Activated CD8-positive, alpha-beta T cell treated with anti-CD3 and anti-CD28 coated beads, Interleukin-2, amount 10 ng/mL, durations not matched to agents 7 days and 5 days (primary cell): ENCODE measurements around the gene NDUFS6. TPM values are rescaled to one million over a fixed set of nuclear protein-coding genes. Genes with fewer than 3 reads are reported as not detected.
A peak's percentile ranks its signal among the peaks of the same experiment; 100 is the strongest.
"Not testable (repeated sequence)": the region's sequence is repeated elsewhere in the genome, so short reads cannot be mapped to it uniquely, and the experiment has no call there.

Experiments
- ATAC-seq: fragments of 150-1000 bp; cut with Tn5 transposase; one replicate; pipeline ENCODE4 v1.10.0; 2021; ENCODE audit warnings: moderate library complexity
- CTCF ChIA-PET: fragments of 350-600 bp; sonication (Branson Sonifier 250); formaldehyde crosslinking; loops from one replicate; lab custom pipeline; 2021; ENCODE audit warnings: antibody characterized with exemption; lab: Charles Lee
- POLR2A ChIA-PET: fragments of 350-600 bp; sonication (Branson Sonifier 250); formaldehyde crosslinking; loops from one replicate; lab custom pipeline; 2021; ENCODE audit warnings: antibody characterized with exemption; lab: Charles Lee
- DNase-seq: peaks from one replicate; pipeline ENCODE4 v3.0.0-alpha.2; 2020
- H3K27ac Mint-ChIP-seq: one replicate; pipeline ENCODE4 v1.8.0; 2021; ENCODE audit warnings: mild to moderate bottlenecking, mixed read lengths
- H3K27me3 Mint-ChIP-seq: one replicate; pipeline ENCODE4 v1.8.0; 2021; ENCODE audit warnings: low read depth, mixed read lengths
- H3K36me3 Mint-ChIP-seq: one replicate; pipeline ENCODE4 v1.8.0; 2021; ENCODE audit warnings: low read depth, mixed read lengths
- H3K4me1 Mint-ChIP-seq: one replicate; pipeline ENCODE4 v1.8.0; 2021; ENCODE audit warnings: low read depth, mixed read lengths
- H3K4me3 Mint-ChIP-seq: one replicate; pipeline ENCODE4 v1.8.0; 2021; ENCODE audit warnings: mild to moderate bottlenecking, mixed read lengths
- H3K9me3 Mint-ChIP-seq: one replicate; pipeline ENCODE4 v1.8.0; 2022; ENCODE audit warnings: mixed read lengths; ENCODE audit not compliant: insufficient read depth
- total RNA-seq, 2 experiments: library from RNA; stranded (reverse); gene quantifications; one replicate each; pipeline ENCODE4 v1.2.3, GENCODE V29; 2021

Gene NDUFS6
- total RNA-seq, 2 experiments from 2014 or later, result 36.6 to 36.7 TPM

DNA sequence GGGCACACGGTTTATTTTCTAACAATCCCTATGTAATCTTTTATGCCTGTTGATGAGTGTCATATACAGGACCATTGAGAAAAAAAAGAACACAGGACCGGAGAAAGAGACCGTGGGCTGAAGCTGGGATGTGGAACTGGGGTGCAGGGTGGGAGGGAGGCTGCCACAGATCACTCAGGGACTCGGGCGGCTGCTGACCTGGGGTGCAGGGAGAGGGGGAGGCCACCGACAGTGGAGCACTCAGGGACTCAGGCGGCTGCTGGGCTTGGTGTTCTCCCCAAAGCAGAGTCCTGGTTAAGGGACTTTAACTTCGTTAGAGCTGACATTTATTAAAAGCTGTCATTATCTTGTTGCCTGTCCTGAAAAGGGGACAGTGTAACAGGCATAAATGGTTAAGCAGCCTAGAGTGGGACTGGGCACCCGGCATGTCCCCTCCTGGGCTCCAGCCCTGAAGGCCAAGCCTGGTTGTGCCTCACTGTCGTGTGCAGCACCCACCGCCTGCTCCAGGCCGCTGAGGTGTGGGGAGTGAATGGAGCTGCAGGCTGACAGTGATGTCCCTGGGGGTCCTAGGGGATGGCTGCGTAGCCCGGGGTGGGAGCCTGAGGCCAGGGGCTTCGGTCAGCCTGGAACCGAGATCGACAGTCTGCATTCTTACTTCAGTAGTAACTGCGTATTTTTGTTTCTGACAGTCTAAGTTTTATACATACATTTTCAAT, 14.0 kb downstream of the NDUFS6 start:
- DNase-seq, result no peak
- POLR2A ChIA-PET, result no interaction called here
- no peak overlapping the region for H3K4me3 Mint-ChIP-seq
- no peaks in the 10 kb centered on the region for H3K27me3 Mint-ChIP-seq
- H3K27ac Mint-ChIP-seq, result no peak overlapping the region
- H3K9me3 Mint-ChIP-seq, result no peaks in the 10 kb centered on the region
- H3K4me1 Mint-ChIP-seq, result peaks cover 5% of the 10 kb centered on the region
- H3K36me3 Mint-ChIP-seq, result peaks cover 67% of the 10 kb centered on the region
- CTCF ChIA-PET, result no interaction called here
- no peak for ATAC-seq

DNA sequence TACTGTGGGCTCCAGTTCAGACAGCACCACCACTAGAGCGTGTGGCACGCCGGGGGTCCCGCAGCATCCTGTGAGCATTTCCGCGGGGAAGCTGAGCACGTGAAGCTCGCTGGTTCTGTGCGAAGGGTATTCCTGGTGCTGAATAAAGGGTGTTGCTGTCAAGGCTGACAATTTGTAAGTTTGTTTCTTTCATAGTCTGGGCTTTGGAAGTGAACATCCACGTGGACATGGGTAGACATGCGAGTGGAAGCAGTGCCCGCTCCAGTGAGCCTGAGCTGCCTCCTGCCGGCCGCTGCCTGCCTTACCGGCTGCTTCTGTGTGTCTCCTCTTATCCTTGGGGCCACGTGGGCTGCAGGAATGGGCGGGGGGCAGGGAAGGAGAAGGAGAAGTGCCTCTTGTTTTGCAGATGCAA, 14.7 kb downstream of the NDUFS6 start:
- Mint-ChIP-seq H3K27ac (no peak overlapping the region), H3K9me3 (no peaks in the 10 kb centered on the region), H3K27me3 (no peaks in the 10 kb centered on the region), H3K4me3 (no peak overlapping the region), H3K36me3 (peaks cover 63% of the 10 kb centered on the region), H3K4me1 (peaks cover 5% of the 10 kb centered on the region)
- ATAC-seq (no peak), DNase-seq (no peak)
- ChIA-PET POLR2A (no interaction called here), CTCF (no interaction called here)

DNA sequence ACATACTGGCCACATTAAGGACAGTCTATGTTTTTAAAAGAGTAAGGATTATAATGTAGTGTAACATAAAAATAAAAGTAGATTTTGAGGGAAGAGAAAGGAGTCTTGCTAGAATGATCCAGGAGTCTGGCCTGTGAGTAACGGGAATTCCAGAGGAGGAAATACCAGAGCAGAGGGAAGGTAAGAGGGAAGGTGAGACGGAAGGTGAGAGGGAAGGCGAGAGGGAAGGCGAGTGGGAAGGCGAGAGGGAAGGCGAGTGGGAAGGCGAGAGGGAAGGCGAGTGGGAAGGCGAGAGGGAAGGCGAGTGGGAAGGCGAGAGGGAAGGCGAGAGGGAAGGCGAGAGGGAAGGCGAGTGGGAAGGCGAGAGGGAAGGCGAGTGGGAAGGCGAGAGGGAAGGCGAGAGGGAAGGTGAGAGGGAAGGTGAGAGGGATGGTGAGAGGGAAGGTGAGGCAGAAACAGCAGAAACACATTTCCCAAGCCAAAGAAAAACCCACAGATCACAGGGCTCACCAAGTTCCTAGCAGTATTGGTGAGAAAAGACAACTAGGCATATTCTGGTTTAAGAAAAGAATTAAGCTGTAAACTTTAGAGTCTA, 15.4 kb downstream of the NDUFS6 start:
- H3K27ac Mint-ChIP-seq, POLR2A ChIA-PET, CTCF ChIA-PET, DNase-seq, H3K27me3 Mint-ChIP-seq, H3K4me1 Mint-ChIP-seq, H3K4me3 Mint-ChIP-seq, H3K9me3 Mint-ChIP-seq, ATAC-seq: not testable (repeated sequence)
- H3K36me3 Mint-ChIP-seq, result peaks cover 63% of the 10 kb centered on the region

DNA sequence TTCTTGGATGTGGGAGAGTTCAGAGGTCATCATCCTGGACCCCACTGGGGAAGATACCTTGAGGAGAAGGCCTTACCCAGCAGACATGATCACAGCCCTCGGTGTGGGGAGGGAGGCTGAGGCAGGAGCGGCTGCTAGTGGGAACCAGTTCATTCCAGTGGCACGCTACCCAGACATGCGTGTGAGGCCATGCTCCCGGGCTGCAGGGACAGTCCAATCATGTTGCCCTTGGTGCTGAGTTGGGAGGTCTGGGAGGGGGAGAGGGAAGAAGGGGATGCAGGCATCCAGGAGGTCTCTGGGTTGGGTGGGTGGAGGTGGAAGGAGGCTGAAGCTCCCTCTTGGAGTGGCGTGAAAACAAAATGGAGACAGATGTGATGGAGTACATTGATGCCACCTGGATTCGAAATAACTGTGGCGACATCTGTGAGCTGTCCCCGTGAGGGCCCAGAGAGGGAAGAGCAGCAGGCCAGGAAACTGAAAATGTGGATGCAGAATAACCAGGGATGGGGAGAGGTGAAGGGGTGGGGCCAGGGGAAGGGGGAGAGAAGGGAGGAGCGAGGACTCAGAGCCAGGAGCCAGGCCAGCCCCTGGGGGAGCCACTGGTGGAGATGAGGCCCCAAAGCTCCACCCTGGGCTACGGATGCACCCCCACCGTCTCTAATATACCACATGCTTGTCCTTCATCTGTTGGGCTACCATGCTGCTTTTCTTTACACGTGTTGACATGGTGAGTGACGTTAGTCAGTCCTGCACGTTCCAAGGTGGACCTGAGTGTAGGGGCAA, 16.2 kb downstream of the NDUFS6 start:
- Mint-ChIP-seq H3K4me1 (peaks cover 5% of the 10 kb centered on the region), H3K27me3 (no peaks in the 10 kb centered on the region), H3K4me3 (no peak overlapping the region), H3K27ac (no peak overlapping the region), H3K9me3 (no peaks in the 10 kb centered on the region), H3K36me3 (peaks cover 56% of the 10 kb centered on the region)
- CTCF ChIA-PET, result no interaction called here
- DNase-seq (no peak), ATAC-seq (peak; percentile 36)
- POLR2A ChIA-PET, result no interaction called here

DNA sequence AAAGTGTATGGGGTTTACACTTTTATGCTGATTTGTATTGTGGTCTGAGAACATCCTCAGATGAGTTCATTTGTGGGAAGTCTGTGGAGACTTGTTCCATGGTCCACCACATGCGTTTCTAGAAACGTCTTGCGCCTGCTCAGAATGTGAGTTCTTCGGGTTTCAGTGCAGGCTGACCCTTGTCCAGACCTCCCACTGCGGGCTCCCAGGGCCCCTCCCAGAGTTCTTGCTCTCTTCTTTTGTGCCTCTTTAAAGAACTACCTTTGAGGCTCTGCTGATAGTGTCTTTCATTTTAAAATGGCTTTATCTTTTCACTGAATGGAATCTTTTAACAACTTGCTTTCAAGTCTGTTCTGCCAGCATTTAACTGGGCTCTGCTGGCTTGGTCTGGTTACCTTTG, 17.6 kb downstream of the NDUFS6 start:
- Mint-ChIP-seq H3K27ac (no peak overlapping the region), H3K4me3 (no peak overlapping the region), H3K27me3 (no peaks in the 10 kb centered on the region), H3K9me3 (no peaks in the 10 kb centered on the region), H3K4me1 (peaks cover 5% of the 10 kb centered on the region), H3K36me3 (peaks cover 53% of the 10 kb centered on the region)
- DNase-seq (no peak), ATAC-seq (no peak)
- ChIA-PET POLR2A (no interaction called here), CTCF (no interaction called here)

DNA sequence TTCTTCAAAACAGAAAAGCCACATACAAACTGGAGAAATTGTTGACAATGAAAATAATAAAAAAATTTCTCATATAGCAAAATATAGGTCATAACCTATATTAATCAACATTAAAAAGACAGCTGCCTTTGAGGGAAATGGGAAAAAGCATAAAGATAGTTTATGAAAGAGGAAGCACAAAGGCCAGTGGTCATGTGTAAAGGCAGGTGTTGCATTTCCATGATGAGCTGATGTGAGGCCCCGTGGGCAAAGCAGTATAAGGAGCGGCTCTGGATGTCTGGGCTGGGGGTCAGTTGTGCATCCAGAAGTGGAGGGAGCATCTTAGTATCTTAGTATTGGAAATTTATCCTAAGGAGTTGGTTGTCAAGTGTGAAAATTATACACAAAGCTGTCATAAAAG, 18.3 kb downstream of the NDUFS6 start:
- no peak for ATAC-seq
- ChIA-PET POLR2A (no interaction called here), CTCF (interaction anchor here (1.2 kb wide), 1 partner anchor 11 kb away, joined by 3 read pairs; no protein-coding TSS in a partner anchor)

DNA sequence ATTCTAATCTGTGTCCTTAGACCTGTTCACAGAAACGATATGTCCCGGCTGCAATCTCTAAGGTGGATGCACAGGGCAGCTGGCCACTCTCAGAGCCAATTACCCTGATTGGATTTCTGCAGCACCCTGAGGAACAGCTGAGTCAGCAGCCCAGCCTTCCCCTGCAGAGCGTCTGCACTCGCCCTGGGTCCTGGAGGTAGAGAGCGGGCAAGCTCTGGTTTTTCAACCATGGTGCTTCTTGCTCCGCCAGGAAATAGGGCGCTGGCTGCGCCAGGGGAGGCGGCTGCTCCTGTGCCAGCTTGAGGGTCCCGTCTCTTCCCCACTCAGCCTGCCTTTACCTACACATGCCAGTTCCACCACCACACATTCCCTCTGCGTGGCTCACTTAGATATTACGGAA, 19.2 kb downstream of the NDUFS6 start:
- Mint-ChIP-seq H3K27ac (no peak overlapping the region), H3K4me3 (no peak overlapping the region), H3K36me3 (peaks cover 41% of the 10 kb centered on the region), H3K27me3 (no peaks in the 10 kb centered on the region), H3K9me3 (no peaks in the 10 kb centered on the region), H3K4me1 (peaks cover 5% of the 10 kb centered on the region)
- ChIA-PET POLR2A (no interaction called here), CTCF (interaction anchor here (1.2 kb wide), 1 partner anchor 12 kb away, joined by 3 read pairs; no protein-coding TSS in a partner anchor)
- DNase-seq, result no peak
- no peak for ATAC-seq

More for the DNA sequence above, 18.3 kb downstream of the NDUFS6 start:
- H3K4me3 Mint-ChIP-seq, result no peak overlapping the region
- no peak for DNase-seq
- peaks cover 5% of the 10 kb centered on the region for H3K4me1 Mint-ChIP-seq
- no peak overlapping the region for H3K27ac Mint-ChIP-seq
- H3K9me3 Mint-ChIP-seq, result no peaks in the 10 kb centered on the region
- H3K36me3 Mint-ChIP-seq, result peaks cover 49% of the 10 kb centered on the region
- no peaks in the 10 kb centered on the region for H3K27me3 Mint-ChIP-seq

DNA sequence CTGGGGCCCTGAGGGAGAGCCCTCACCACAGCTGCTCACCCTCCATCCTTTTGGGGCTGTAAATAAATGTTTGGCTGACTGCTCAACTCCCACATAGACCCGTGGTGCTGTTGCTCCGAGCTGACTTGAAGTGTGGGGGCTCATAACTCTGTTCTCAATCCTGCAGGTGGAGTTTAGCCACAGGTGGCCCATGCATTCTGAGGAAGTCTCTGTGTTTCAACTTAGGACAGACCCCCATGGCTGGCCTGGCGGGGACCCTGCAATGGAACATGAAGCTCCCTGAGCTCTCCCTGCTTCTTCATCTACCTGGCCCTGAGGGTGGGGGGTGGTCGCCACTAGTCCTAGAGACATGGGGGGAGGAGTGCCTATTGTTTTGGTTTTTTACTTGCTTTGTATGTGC, 19.7 kb downstream of the NDUFS6 start:
- CTCF ChIA-PET, result no interaction called here
- peaks cover 37% of the 10 kb centered on the region for H3K36me3 Mint-ChIP-seq

DNA sequence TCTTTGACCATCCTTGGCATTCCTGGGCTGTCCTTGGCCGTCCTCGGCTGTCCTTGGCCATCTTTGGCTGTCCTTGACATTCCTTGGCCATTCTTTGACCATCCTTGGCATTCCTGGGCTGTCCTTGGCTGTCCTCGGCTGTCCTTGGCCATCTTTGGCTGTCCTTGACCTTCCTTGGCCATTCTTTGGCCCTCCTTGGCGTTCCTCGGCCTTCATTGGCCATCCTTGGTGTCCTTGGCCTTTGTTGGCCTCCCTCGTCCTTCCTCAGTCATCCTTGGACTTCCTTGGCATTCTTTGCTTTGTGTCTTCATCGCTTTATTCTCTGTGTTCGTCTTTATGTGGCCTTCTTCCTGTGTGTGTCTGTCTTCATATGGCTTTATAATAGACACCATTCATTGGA, 20.7 kb downstream of the NDUFS6 start:
- DNase-seq (no peak), ATAC-seq (no peak)
- H3K4me3 Mint-ChIP-seq, result no peak overlapping the region
- peaks cover 5% of the 10 kb centered on the region for H3K4me1 Mint-ChIP-seq
- no peaks in the 10 kb centered on the region for H3K27me3 Mint-ChIP-seq
- ChIA-PET POLR2A (no interaction called here), CTCF (no interaction called here)
- H3K9me3 Mint-ChIP-seq, result no peaks in the 10 kb centered on the region
- peaks cover 29% of the 10 kb centered on the region for H3K36me3 Mint-ChIP-seq
- H3K27ac Mint-ChIP-seq, result no peak overlapping the region

More for the DNA sequence above, 19.7 kb downstream of the NDUFS6 start:
- POLR2A ChIA-PET, result interaction anchor here (0.5 kb wide), 1 partner anchor 20 kb away, joined by 3 read pairs; no protein-coding TSS in a partner anchor
- Mint-ChIP-seq H3K27ac (no peak overlapping the region), H3K9me3 (no peaks in the 10 kb centered on the region), H3K4me1 (peaks cover 5% of the 10 kb centered on the region), H3K27me3 (no peaks in the 10 kb centered on the region), H3K4me3 (no peak overlapping the region)
- DNase-seq (no peak), ATAC-seq (no peak)

DNA sequence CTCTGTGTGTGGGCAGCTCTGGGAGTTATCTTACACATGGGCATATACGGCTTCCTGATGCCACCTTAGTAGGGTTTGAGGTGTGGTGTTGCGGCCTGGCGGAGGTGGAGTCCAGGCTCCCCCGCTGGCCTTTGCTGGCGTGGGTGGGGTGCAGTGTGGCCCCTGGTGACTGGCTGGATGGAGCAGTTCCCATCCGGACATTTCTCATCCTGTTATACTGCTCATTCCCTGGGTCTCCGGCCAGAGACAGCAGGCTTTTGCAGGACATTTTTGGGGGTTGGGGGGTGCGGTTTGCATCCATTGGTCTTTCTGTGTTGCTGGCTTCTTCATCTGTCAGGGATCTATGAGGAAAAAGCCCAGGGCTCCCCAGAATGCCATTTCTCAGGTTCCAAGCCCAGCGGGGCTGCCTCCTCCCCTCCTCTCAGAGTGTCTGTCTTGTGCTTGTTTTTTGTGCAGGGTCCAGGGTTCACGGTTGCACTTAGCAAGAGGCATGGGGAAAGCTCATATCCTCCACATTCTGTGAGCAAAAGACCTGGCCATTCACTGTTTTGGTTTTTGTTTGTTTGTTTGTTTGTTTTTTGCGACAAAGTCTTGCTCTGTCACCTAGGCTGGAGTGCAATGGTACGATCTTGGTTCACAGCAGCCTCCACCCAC, 22.3 kb downstream of the NDUFS6 start:
- ATAC-seq (no peak), DNase-seq (no peak)
- no peaks in the 10 kb centered on the region for H3K9me3 Mint-ChIP-seq
- no peaks in the 10 kb centered on the region for H3K4me1 Mint-ChIP-seq
- H3K27me3 Mint-ChIP-seq, result no peaks in the 10 kb centered on the region
- ChIA-PET CTCF (no interaction called here), POLR2A (interaction anchor here (0.6 kb wide), 1 partner anchor 78 kb away, joined by 3 read pairs; no protein-coding TSS in a partner anchor)
- peaks cover 17% of the 10 kb centered on the region for H3K36me3 Mint-ChIP-seq
- no peak overlapping the region for H3K27ac Mint-ChIP-seq
- H3K4me3 Mint-ChIP-seq, result no peak overlapping the region

DNA sequence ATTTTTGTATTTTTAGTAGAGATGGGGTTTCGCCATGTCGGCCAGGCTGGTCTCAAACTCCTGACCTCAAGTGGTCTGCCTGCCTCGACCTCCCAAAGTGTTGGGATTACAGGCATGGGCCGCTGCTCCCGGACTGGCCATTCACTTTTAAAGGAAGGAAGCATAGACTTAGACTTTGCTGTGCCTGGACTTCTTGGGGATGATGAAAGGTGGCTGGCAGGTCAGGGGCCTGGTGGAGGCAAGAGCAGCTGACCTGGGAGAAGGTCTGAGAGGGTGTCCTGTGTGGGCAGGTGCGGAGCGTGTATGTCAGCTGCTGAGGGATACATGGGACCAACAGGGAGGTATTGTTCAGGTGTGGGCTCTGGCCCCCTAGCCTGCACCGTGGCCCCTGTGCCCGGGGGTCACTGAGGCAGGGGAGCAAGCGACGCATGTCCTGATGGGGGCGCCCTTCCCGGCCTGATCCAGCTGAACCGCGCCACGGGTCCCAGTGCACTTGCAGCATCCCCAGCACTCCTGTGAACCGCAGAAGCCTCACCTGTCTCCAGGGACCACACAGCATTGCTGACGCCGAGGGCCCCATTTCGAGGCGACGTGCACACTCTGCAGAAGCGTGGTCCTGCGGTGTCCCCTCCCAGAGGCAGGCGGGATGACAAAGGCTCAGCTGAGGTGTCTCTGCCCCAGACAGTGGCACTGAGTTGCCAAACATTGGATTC, 23.1 kb downstream of the NDUFS6 start:
- ATAC-seq, result no peak
- Mint-ChIP-seq H3K9me3 (no peaks in the 10 kb centered on the region), H3K36me3 (peaks cover 9% of the 10 kb centered on the region), H3K4me3 (no peak overlapping the region), H3K27ac (no peak overlapping the region), H3K4me1 (no peaks in the 10 kb centered on the region), H3K27me3 (no peaks in the 10 kb centered on the region)
- CTCF ChIA-PET, result no interaction called here
- no peak for DNase-seq
- POLR2A ChIA-PET, result no interaction called here
